Ishikawa (cell line): ENCODE data around the gene ADD2.

Experiments used
- CEBPB ChIP-seq: IDR thresholded peaks from 2 replicates; pipeline ENCODE4 v1.6.1; 2012
- CREB1 ChIP-seq: IDR thresholded peaks from 2 replicates; pipeline ENCODE4 v1.6.1; 2012; ENCODE audit warnings: low read depth
- EGR1 ChIP-seq: IDR thresholded peaks from 2 replicates; pipeline ENCODE4 v1.6.1; 2012
- EP300 ChIP-seq: IDR thresholded peaks from 2 replicates; pipeline ENCODE4 v1.6.1; 2012; ENCODE audit warnings: borderline replicate concordance
- FOXM1 ChIP-seq: IDR thresholded peaks from 2 replicates; pipeline ENCODE4 v1.6.1; 2012; ENCODE audit warnings: low read depth, borderline replicate concordance
- NFIC ChIP-seq: IDR thresholded peaks from 2 replicates; pipeline ENCODE4 v1.6.1; 2012
- RAD21 ChIP-seq: IDR thresholded peaks from 2 replicates; pipeline ENCODE4 v1.6.1; 2012; ENCODE audit warnings: low read depth
- REST ChIP-seq: IDR thresholded peaks from 2 replicates; pipeline ENCODE4 v1.6.1; 2012; ENCODE audit warnings: low read depth, mild to moderate bottlenecking
- TAF1 ChIP-seq: IDR thresholded peaks from 2 replicates; pipeline ENCODE4 v1.6.1; 2012; ENCODE audit warnings: low read depth, mild to moderate bottlenecking
- TCF12 ChIP-seq: IDR thresholded peaks from 2 replicates; pipeline ENCODE4 v1.6.1; 2012; ENCODE audit warnings: low read depth
- TEAD4 ChIP-seq: IDR thresholded peaks from 2 replicates; pipeline ENCODE4 v1.6.1; 2012
- USF1 ChIP-seq: IDR thresholded peaks from 2 replicates; pipeline ENCODE4 v1.6.1; 2012
- YY1 ChIP-seq: IDR thresholded peaks from 2 replicates; pipeline ENCODE4 v1.6.1; 2012; ENCODE audit warnings: low read depth
- ZBTB7A ChIP-seq: IDR thresholded peaks from 2 replicates; pipeline ENCODE4 v1.6.1; 2012; ENCODE audit warnings: low read depth
- TF ChIP-seq, protein P1 (sequence below): IDR thresholded peaks from 2 replicates; pipeline ENCODE4 v1.6.1; 2012

Gene ADD2

GRCh38 chr2:70795164-70795995 is 27.4 kb upstream of the ADD2 start:
- no peak for TF ChIP-seq ZBTB7A
- no peak for TF ChIP-seq REST
- TF ChIP-seq, protein P1, sequence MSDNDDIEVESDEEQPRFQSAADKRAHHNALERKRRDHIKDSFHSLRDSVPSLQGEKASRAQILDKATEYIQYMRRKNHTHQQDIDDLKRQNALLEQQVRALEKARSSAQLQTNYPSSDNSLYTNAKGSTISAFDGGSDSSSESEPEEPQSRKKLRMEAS: no peak
- TF ChIP-seq EGR1: no peak
- no peak for TF ChIP-seq TEAD4
- no peak for TF ChIP-seq TAF1
- no peak for TF ChIP-seq TCF12
- TF ChIP-seq CEBPB: no peak
- no peak for TF ChIP-seq RAD21
- no peak for TF ChIP-seq FOXM1
- TF ChIP-seq CREB1: no peak
- no peak for TF ChIP-seq NFIC
- TF ChIP-seq YY1: no peak

GRCh38 chr2:70793450-70793849 is 25.4 kb upstream of the ADD2 start:
- TF ChIP-seq NFIC: no peak
- TF ChIP-seq YY1: no peak
- no peak for TF ChIP-seq EP300
- TF ChIP-seq TAF1: no peak
- no peak for TF ChIP-seq CEBPB
- TF ChIP-seq EGR1: no peak
- TF ChIP-seq, protein P1: no peak
- no peak for TF ChIP-seq TEAD4
- no peak for TF ChIP-seq USF1
- TF ChIP-seq REST: no peak
- TF ChIP-seq FOXM1: no peak
- TF ChIP-seq ZBTB7A: no peak
- no peak for TF ChIP-seq RAD21
- TF ChIP-seq CREB1: no peak

- TF ChIP-seq CEBPB (no peak), CREB1 (no peak), USF1 (no peak), TCF12 (no peak), FOXM1 (no peak), EP300 (no peak), TEAD4 (no peak), NFIC (no peak), YY1 (no peak), REST (no peak), TAF1 (no peak), EGR1 (no peak), ZBTB7A (no peak), RAD21 (no peak)
- TF ChIP-seq, protein P1: no peak
These were observed 22.3 kb upstream of the ADD2 start, which contains the start of gene FIGLA for GRCh38 chr2:70790136-70790828. TSS of gene FIGLA (minus strand) at chr2:70790643. CDS start at chr2:70790638, 5 bp downstream.
